ENCODE data around the gene DENND1A.

Gene DENND1A

GRCh38 chr9:123426406-123426805, 503.5 kb downstream of the DENND1A start:
- DNase-seq (ENCODE audit: low spot score) = no peak

GRCh38 chr9:123425836-123426365, 504.0 kb downstream of the DENND1A start:
- no peak for DNase-seq (ENCODE audit: low spot score)

- DNase-seq (ENCODE audit: low spot score) = no peak
Measured at GRCh38 chr9:123425261-123425821, 504.6 kb downstream of the DENND1A start.

GRCh38 chr9:123424552-123425225, 505.2 kb downstream of the DENND1A start:
- no peak for DNase-seq (ENCODE audit: low spot score)

GRCh38 chr9:123424131-123424530, 505.8 kb downstream of the DENND1A start:
- no peak for DNase-seq (ENCODE audit: low spot score)

- no peak for DNase-seq (ENCODE audit: low spot score)
Measured at GRCh38 chr9:123423311-123423640, 506.6 kb downstream of the DENND1A start.

GRCh38 chr9:123422635-123423310, 507.2 kb downstream of the DENND1A start:
- no peak for DNase-seq (ENCODE audit: low spot score)

GRCh38 chr9:123421801-123422455, 508.0 kb downstream of the DENND1A start:
- DNase-seq (ENCODE audit: low spot score) = no peak

- DNase-seq (ENCODE audit: low spot score) = no peak
Measured at GRCh38 chr9:123421186-123421585, 508.7 kb downstream of the DENND1A start.

GRCh38 chr9:123420592-123421111, 509.3 kb downstream of the DENND1A start:
- no peak for DNase-seq (ENCODE audit: low spot score)

- DNase-seq (ENCODE audit: low spot score) = no peak
Measured at GRCh38 chr9:123419721-123420591, 510.0 kb downstream of the DENND1A start.

GRCh38 chr9:123419091-123419490, 510.8 kb downstream of the DENND1A start:
- no peak for DNase-seq (ENCODE audit: low spot score)

- no peak for DNase-seq (ENCODE audit: low spot score)
Measured at GRCh38 chr9:123418506-123418905, 511.4 kb downstream of the DENND1A start.

GRCh38 chr9:123418052-123418430, 511.9 kb downstream of the DENND1A start:
- no peak for DNase-seq (ENCODE audit: low spot score)

GRCh38 chr9:123417289-123418051, 512.5 kb downstream of the DENND1A start:
- no peak for DNase-seq (ENCODE audit: low spot score)

GRCh38 chr9:123416176-123416575, 513.8 kb downstream of the DENND1A start:
- no peak for DNase-seq (ENCODE audit: low spot score)

GRCh38 chr9:123414936-123415930, 514.7 kb downstream of the DENND1A start:
- DNase-seq (ENCODE audit: low spot score) = no peak

GRCh38 chr9:123414204-123414603, 515.7 kb downstream of the DENND1A start:
- DNase-seq (ENCODE audit: low spot score) = no peak

- no peak for DNase-seq (ENCODE audit: low spot score)
Measured at GRCh38 chr9:123412171-123412820, 517.6 kb downstream of the DENND1A start.
